ENCODE measurements around the gene UBE2U.

Gene UBE2U, protein sequence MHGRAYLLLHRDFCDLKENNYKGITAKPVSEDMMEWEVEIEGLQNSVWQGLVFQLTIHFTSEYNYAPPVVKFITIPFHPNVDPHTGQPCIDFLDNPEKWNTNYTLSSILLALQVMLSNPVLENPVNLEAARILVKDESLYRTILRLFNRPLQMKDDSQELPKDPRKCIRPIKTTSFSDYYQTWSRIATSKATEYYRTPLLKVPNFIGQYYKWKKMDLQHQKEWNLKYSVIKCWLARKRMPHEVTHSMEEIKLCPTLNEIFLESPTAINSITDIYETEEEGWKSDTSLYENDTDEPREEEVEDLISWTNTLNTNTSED

GRCh38 chr1:64203420-64203819 is at the start of gene UBE2U:
Gene UBE2U, plus strand, starts transcription at chr1:64203623. Its CDS starts 428 bp downstream, at chr1:64204051.
- no peak for DNase-seq

DNA sequence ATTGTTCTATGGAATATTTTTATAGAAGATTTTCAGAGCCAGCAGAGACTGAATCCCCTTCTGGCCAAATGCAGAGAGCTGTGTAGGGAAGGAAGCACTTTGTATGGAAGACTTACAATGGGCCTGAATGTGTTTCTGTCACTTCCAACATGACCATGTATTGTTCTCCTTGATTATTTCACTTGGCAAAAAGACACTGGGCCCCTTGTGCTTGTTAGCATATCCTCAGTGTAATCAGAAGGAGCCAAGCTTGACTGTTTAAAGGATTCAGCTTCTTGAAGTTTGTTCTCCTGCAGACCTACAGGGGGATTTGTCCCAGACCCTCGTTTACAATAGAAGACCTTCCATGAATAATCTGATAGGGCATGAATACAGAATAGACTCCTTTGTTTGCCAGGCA is 48.1 kb upstream of the UBE2U start:
- no peak for DNase-seq

DNA sequence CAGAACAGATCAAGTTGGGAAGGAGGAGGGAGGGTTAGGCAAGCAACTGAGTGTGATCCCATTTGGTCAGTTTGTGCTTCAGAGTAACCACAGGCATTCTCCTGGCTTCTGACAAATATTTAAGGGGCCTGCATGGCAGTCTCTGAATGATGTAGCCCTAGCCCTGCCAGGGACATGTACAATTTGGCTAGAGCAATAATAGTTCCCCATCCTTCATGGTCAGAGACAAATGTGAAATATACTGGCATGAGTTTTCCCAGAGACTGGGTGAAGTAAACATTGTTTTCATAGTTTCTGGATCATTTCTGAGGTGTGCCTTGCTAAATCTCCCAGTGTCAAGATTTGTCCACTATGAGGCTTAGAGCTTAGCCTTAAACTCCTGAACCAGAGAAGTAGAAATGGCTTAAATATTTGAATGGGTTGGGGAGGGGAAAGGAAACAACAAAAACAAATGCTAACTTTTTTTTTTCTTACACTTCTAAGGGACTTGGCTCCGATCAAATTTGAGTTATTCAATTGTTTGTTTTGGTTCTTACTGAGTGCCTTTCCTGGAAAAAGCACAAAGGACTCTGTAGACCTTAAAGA is 42.0 kb upstream of the UBE2U start:
- no peak for DNase-seq

GRCh38 chr1:64162151-64162550 is 41.3 kb upstream of the UBE2U start:
- DNase-seq: no peak

GRCh38 chr1:64162804-64163203 is 40.6 kb upstream of the UBE2U start:
- DNase-seq: no peak

- DNase-seq: no peak
Measured at GRCh38 chr1:64163431-64163830, 40.0 kb upstream of the UBE2U start.

- DNase-seq: no peak
Measured at GRCh38 chr1:64163970-64164369, 39.5 kb upstream of the UBE2U start.

- no peak for DNase-seq
Measured at GRCh38 chr1:64166629-64167028, 36.8 kb upstream of the UBE2U start.

DNA sequence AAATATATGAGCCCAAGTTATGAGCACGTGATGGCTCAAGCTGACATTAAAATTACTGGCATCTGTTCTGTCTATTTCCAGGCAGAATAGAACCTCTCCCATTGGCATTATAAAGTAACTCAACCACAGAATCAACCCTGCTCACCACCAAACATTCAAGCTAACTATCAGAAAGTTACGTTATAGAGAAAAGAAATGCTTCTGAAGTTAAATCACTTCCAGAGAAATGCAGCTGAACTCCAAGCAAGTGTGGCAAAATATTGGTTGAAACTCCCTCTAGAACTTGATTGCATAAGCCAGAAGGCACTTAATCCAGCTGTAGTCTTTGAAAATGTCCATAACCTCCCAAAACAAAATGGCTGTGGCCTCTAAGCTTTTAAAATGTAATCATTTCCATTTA is 36.2 kb upstream of the UBE2U start:
- no peak for DNase-seq

DNA sequence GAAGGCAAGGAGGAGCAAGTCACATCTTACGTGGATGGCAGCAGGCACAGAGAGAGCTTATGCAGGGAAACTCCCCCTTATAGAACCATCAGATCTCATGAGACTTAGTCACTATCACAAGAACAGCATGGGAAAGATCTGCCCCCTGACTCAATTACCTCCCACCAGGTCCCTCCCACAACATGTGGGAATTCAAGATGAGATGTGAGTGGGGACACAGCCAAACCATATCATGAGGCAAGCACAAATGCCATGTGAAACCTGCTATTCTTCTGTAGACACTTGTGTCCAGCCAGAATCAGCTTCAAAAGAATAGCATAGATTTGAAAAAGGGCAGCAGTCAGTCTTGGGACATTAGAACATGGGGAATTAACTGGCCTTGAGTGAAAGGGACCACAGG is 32.2 kb upstream of the UBE2U start:
- no peak for DNase-seq

DNA sequence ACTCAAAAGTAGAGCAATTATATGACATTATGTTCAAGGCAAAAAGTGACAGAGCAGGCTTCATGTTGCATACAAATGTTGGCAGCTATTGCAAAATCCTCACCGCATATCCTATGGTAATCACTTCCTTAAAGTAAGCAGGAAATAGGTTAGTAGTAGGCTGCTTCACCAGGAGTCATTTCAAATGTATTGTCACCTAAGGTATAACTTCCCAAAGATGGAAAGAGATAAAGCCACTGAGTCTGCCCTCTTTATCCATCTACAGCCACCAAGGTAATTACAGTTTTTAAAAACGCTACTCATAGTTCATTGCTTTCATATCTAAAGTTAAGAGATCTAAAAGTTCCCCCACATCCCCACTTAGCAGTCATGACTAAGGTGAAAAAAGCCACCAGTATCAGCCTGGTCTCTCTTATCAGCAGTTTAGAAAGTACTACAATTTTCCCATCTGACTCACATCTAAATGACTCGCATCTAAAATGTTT is 31.6 kb upstream of the UBE2U start:
- no peak for DNase-seq

DNA sequence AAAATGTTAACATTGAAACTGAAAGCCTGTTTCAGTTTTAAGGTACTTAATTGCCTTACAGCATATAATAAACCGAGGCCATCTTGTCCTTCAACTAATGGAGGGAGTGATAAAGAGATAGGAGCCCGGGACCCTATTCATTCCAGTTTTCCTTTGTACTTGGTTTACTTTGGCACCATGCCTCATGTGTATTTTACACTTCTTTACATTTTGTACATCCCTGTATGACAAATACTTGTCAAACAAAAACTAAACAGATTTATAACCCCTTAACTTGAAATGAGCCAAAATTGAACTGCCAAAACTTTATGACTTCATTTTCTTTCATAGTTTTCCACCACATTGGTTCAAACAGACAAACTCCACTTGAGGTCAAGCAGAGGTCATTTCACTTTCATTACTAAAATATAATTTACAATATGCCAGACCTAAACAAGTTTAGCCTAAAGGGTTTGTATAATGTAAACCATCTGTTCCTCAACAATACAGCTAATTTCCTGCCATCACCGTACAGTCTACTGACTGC is 30.9 kb upstream of the UBE2U start:
- no peak for DNase-seq

DNA sequence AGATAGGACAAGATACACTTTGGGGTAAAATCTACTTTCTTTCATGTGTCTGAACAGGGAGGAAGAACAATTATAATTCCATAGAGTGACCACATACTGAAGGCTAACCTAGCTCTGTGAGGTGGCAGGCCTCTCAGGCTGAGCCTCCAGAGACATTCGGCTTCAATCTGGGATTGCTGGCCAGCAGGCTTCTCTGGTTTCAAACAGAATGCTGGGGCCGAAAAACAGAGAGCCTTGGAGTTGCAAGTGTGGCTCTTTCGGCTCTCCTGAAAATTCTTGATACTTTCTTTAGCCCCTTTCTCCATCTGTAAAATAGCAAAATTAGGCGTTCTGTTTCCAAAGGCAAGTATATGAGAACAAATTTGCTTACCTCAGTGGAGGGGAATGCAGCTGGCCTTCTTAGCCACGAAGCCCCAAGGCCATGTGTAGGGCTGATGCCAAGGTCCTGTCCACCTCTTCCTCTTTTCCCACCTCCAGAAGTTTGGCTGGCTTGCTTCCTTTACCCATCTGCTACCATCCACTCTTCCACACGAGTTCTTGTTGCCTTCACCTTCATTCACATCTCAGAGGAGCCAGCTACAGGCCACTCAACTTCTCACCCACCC is 30.0 kb upstream of the UBE2U start:
- no peak for DNase-seq

- DNase-seq: no peak
Measured at GRCh38 chr1:64175639-64176038, 27.8 kb upstream of the UBE2U start.

GRCh38 chr1:64176659-64177058 is 26.8 kb upstream of the UBE2U start:
- no peak for DNase-seq

DNA sequence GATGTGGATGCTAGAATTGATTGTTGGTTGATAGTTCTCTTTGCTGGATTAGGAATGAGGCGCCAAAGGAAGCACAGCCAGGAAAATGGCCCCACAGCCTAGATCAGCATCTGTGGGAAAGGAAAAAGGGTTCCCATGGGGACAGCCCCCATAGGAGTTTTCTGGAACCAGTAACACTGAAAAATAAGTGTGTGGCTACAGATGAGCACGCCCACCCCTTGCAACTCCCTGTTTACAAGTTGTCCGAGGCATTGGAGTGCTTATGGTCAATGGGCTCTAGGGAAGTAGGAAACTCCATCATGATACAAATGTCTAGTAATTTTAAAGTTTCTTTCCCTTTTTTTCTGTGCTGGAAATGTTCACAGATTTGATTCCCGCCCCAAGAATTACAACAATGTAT is 23.8 kb upstream of the UBE2U start:
- no peak for DNase-seq

GRCh38 chr1:64182207-64182606 is 21.2 kb upstream of the UBE2U start:
- DNase-seq: no peak

GRCh38 chr1:64183395-64184002 is 19.9 kb upstream of the UBE2U start:
- DNase-seq: no peak

DNA sequence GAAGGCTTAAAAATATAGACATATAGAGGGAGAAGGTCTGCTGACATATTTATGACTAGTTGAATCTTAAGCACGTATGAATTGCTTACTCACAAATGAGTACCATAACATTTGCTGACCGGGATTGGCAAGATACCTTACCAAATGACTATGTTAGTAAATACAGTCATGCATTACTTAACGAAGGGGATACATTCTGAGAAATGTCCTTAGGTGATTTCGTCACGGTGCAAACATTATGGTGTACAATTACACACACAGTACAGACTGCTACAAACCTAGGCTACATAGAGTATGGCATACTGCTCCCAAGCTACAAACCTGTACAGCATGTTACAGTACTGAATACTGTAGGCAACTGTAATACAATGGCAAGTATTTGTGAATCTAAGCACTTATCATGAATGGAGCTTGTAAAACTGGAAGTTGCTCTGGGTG is 19.4 kb upstream of the UBE2U start:
- no peak for DNase-seq

DNA sequence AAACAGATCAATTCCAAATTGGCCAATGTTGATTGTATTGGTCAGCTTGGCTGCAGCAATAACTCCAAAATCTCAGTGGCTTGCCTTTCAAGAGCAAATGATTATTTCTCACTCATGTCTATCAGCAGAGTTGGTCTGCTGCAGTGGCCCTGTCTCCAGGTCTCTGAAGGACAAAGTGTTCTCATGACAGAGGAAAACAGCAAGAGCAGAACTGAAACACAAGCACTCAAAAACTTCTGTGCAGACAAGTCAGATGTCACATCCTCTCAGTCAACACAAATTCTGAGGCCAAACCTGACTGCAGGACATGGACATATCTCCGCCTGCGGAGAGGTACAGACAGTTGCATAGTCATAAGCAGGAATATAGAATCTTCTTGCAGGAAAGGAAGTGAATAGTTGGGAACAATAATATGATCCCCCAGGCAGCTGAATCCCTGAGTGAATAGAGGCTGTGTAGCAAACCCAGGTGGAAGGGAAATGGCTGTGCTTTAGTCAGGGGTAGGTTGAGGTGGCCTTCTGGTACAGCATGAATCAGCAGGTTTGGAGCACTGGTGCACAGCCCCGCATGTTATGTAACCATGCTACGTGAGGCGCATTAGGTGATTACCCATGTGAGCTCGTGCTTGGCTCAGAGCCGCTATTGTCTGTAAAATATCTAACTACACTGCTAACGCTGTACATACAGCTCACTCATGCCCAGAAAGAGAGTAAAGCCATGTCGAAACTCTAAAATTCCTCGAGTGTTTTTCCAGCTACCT is 17.1 kb upstream of the UBE2U start:
- DNase-seq: no peak

GRCh38 chr1:64186898-64187280 is 16.5 kb upstream of the UBE2U start:
- DNase-seq: no peak

GRCh38 chr1:64187646-64188045 is 15.8 kb upstream of the UBE2U start:
- DNase-seq: no peak

- DNase-seq: no peak
Measured at GRCh38 chr1:64192290-64192689, 11.1 kb upstream of the UBE2U start.
